Rectal smooth muscle tissue (tissue), 1 donor: Measurements from ENCODE around the gene PCYT1B.
A peak's percentile ranks its signal among the peaks of the same experiment; 100 is the strongest.

Source experiments
- H3K27ac ChIP-seq: one replicate; pipeline ENCODE4 v1.7.0; 2013; ENCODE audit warnings: low read depth, low read length, inconsistent platforms
- H3K27me3 ChIP-seq: one replicate; pipeline ENCODE4 v1.7.0; 2013; ENCODE audit warnings: low read length; ENCODE audit not compliant: control insufficient read depth, insufficient read depth
- H3K36me3 ChIP-seq: one replicate; pipeline ENCODE4 v1.7.0; 2013; ENCODE audit warnings: low read length; ENCODE audit not compliant: control insufficient read depth, insufficient read depth
- H3K4me1 ChIP-seq: one replicate; pipeline ENCODE4 v1.7.0; 2013; ENCODE audit warnings: low read length; ENCODE audit not compliant: control insufficient read depth, insufficient read depth
- H3K4me3 ChIP-seq: one replicate; pipeline ENCODE4 v1.7.0; 2013; ENCODE audit warnings: low read length
- H3K9ac ChIP-seq: one replicate; pipeline ENCODE4 v1.7.0; 2013; ENCODE audit warnings: low read length

Gene PCYT1B

DNA sequence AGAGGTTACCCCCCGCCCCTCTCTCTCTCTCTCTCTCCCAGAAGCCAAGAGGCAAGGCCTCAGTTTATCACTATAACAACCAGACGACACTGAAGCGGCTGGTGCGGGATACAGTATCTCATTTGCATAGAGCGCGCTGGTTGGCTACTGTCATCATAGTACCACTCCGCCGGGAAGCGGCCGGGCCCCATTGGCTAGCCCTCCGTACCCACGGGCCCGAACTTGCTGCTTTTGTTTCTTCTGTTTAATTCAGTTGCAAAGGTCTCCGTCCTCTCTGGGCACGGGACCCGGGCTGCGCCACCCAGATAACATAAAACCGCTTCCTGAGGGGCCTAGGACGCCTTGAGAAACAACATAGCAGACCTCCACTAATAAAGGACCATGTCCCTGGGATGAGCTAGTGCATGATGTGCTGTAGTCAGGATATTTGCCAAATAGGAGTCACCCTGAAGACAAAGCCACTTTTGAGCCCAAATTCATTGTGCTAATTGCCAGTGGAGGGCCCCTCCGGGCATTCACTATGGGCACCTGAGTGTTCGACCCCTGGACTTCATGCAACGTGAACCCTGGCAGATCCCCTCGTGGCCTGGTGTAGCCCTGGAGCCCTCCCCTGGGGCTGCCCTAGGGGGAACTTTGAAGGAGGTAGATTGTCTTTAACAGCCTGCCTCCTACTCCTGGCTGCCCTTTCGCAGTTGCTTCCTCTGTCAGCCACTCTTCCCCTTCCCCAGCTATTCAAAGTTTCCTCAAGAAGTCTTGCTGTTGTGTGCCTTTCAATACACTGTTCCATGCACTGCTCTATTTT is at the start of gene PCYT1B:
PCYT1B (minus strand) TSS at position 91 of the 802 bp plus-strand sequence. CDS start 242 bp downstream, outside the sequence.
- H3K27ac ChIP-seq = no peak within 1 kb of the TSS
- H3K36me3 ChIP-seq = no peaks in the 10 kb centered on the region
- peaks cover 2% of the 10 kb centered on the region for H3K4me1 ChIP-seq
- H3K27me3 ChIP-seq = peaks cover 2% of the 10 kb centered on the region
- peak within 1 kb of the TSS; percentile 47 for H3K4me3 ChIP-seq
- H3K9ac ChIP-seq = no peak within 1 kb of the TSS

DNA sequence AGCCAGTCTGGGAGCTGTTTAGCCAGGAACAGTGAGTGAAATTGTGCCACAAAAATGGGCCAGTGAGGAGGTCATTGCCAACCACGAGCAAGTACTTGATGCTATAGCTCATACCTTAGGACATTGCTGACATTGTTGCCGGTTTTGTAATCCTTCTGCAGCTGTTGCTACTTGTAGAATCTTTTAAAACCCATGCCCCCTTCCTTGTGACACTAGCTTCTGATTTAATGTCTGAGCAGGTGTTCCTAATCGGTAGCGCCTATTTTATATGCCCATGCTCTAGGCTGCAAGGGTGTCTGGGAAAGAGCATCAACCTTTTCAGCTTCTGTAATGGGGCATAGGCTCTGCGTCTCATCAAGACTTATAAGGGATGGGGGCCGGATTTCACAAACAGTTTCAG is 49.1 kb upstream of the PCYT1B start:
- Histone ChIP-seq H3K4me1 (no peaks in the 10 kb centered on the region), H3K27me3 (no peaks in the 10 kb centered on the region)

DNA sequence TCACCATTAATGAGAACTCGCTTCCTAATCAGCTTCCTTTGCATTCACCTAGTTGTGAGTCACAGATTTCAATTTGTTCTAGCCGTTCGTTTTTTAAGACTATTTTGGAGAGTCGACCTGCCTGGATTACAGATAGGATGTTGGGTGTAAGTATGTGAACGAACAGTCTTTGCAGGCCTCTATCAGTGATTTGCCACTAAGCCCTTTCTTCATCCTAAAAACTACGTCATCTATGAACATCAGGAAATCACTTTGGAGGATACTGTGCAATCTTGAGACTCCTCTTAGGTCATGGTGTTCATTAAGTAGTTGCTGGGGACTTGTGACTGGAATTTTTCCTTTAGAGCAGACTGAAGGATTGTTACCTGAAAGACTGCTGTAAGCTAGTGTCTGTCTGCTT is 47.7 kb upstream of the PCYT1B start:
- Histone ChIP-seq H3K9ac (no peak overlapping the region), H3K27ac (no peak overlapping the region), H3K27me3 (no peaks in the 10 kb centered on the region), H3K36me3 (no peaks in the 10 kb centered on the region), H3K4me3 (no peak overlapping the region), H3K4me1 (no peaks in the 10 kb centered on the region)

More for the DNA sequence above, 49.1 kb upstream of the PCYT1B start:
- Histone ChIP-seq H3K36me3 (no peaks in the 10 kb centered on the region), H3K9ac (no peak overlapping the region), H3K4me3 (no peak overlapping the region), H3K27ac (no peak overlapping the region)

DNA sequence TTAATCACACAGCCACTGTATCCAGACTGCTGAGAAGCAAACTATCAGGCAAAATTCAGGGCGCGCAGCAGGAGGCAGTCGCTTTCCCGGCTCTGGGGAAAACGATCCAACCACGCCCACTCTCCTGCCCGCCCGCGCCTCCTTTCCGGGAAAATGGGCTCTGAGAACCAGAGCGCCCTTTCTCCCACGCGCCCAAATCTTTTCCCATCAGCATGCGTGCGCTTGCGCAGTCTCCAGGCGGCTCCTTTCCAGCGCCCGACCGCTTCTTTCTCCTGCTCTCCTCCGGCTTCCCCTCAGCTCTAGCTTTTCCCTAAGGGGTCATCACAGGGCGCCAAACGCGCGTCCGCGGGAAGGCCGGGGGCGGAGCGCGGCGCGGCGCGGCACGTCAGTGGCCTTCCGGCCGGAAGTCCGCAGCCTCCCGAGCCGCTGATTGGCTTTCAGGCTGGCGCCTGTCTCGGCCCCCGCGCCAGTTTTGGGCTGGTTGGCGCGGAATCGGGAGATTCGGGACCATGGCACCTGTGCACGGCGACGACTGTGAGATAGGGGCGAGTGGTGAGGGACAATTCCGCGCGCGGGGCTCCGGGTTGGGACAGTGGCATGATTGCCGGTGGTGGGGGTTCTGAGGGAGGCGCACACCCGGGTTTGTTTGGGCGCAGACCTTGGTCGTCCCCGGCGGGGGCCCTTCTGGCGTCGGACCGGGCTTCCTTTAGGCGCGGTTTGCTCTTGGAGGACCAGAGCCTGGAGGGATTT is 46.5 kb upstream of the PCYT1B start, which contains the start of gene POLA1:
POLA1 (plus strand) TSS at position 466 of the 750 bp plus-strand sequence; CDS start at position 510, 44 bp downstream.
- H3K27me3 ChIP-seq = no peaks in the 10 kb centered on the region
- peak within 1 kb of the TSS; percentile 73 for H3K27ac ChIP-seq
- no peaks in the 10 kb centered on the region for H3K4me1 ChIP-seq
- peak within 1 kb of the TSS; percentile 61 for H3K4me3 ChIP-seq
- H3K9ac ChIP-seq = no peak within 1 kb of the TSS
- no peaks in the 10 kb centered on the region for H3K36me3 ChIP-seq

DNA sequence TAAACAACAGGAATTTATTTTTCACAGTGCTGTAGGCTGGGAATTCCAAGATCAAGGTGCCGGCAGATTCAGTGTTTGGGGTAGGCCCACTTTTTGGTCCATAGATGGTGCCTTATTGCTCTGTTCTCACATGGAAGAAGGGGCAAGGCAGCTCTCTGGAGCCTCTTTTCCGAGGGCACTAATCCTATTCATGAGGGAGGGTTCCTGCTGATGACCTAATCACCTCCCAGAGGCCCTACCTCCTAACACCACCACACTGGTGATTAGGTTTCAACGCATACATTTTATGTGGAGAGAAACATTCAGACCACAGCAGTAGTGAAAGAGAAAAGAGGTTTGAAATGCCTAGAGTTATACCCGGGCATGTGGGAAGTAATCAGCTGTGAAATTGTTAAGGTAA is 45.2 kb upstream of the PCYT1B start:
- no peaks in the 10 kb centered on the region for H3K27me3 ChIP-seq
- H3K4me1 ChIP-seq = no peaks in the 10 kb centered on the region
- H3K36me3 ChIP-seq = no peaks in the 10 kb centered on the region
- no peak overlapping the region for H3K4me3 ChIP-seq
- H3K27ac ChIP-seq = no peak overlapping the region
- no peak overlapping the region for H3K9ac ChIP-seq

DNA sequence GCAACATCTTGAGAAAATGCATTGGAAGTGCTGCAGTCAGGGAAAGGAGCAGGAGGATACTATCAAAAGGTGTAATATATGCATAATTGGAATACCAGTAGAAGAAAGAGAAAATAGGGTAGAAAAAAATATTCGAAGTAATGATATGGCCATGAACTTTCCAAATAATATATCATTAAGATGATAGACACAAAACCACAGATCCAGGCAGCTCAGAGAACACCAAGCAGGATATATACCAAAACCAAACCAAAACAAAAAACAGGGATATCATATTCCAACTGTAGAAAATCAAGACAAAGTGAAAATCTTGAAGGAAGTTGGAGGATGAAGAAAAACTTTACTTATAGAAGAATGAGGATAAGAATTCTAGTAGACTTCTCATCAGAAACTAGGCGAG is 36.9 kb upstream of the PCYT1B start:
- no peak overlapping the region for H3K27ac ChIP-seq
- H3K27me3 ChIP-seq = no peaks in the 10 kb centered on the region
- H3K9ac ChIP-seq = no peak overlapping the region
- no peak overlapping the region for H3K4me3 ChIP-seq
- H3K4me1 ChIP-seq = no peaks in the 10 kb centered on the region
- H3K36me3 ChIP-seq = no peaks in the 10 kb centered on the region

DNA sequence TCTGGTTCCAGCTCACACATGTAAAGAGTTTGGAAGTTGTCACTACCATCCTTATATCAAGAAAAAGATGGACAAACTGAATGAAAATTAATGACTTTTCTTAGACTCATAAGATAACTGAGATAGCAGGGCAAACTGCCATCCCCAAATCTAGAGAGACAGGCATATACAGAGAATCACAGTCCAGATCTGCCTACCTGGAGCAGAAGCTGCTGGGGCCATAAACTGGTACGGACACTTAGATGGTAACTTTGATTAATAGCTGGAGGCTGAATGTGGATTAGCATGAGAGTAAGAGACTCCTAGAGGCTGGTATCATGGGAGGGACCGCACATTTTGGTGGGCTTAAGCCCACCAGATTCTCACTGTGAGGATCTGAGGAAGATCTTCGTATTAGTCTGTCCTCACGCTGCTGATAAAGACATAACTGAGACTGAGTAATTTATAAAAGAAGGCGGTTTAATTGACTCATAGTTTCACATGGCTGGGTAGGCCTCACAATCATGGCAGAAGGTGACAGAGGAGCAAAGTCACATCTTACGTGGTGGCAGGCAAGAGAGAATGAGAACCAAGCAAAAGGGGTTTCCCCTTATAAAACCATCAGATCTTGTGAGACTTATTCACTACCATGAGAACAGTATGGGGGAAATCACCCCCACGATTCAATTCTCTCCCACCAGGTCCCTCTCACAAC is 35.7 kb upstream of the PCYT1B start:
- no peaks in the 10 kb centered on the region for H3K4me1 ChIP-seq
- H3K9ac ChIP-seq = no peak overlapping the region
- no peaks in the 10 kb centered on the region for H3K36me3 ChIP-seq
- no peaks in the 10 kb centered on the region for H3K27me3 ChIP-seq
- no peak overlapping the region for H3K4me3 ChIP-seq
- no peak overlapping the region for H3K27ac ChIP-seq

DNA sequence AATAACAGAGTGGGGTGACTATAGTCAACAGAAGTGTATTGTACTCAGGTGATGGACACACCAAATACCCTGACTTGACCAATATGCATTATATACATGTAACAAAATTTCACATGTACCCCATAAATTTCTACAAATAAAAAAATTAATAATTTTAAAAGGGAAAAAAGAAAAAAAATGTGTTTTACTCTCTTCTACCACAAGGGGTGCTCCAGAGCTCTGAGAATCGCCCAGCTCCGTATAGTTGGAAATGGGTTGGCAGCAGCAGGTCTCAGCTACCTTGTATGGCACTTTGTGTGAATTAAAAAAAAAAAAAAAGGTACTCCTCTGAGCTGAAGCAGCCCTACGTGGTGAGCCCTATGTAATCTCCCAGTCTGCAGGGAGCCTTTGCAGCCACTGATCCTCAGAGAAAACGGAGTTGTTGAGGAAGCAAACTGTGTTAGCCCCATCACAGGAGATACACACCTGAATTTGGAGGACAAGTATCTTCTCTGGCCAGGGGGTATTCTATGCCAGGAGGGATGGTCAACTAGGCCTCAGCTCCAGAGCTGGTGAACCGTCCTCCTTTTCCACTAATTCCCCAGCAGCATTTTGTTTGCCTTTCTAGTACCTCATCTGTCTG is 29.4 kb upstream of the PCYT1B start:
- Histone ChIP-seq H3K27me3 (peaks cover 2% of the 10 kb centered on the region), H3K9ac (no peak overlapping the region), H3K4me1 (no peaks in the 10 kb centered on the region)

DNA sequence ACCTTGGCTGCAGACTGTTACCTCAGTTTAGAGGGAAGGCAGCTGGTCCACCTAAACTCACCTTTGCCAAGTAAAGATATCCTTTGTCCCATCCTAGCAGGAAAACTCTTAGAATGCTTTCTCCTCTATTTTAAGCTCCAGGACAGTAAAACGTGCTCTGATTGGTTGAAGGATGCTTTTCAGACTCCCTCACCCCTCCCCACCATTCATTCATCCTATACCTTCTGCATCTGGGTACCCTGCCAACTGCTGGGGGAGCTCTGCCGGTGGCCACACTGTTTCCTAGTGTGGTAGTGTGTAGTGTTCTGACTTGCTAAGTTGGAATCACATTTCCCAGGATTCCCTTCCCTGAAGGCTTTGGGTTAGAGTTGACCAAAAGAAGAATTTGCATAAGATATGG is 26.3 kb upstream of the PCYT1B start:
- Histone ChIP-seq H3K27ac (no peak overlapping the region), H3K27me3 (peaks cover 2% of the 10 kb centered on the region), H3K4me3 (no peak overlapping the region), H3K9ac (no peak overlapping the region), H3K4me1 (no peaks in the 10 kb centered on the region), H3K36me3 (no peaks in the 10 kb centered on the region)

More for the DNA sequence above, 29.4 kb upstream of the PCYT1B start:
- no peaks in the 10 kb centered on the region for H3K36me3 ChIP-seq
- no peak overlapping the region for H3K27ac ChIP-seq
- no peak overlapping the region for H3K4me3 ChIP-seq

DNA sequence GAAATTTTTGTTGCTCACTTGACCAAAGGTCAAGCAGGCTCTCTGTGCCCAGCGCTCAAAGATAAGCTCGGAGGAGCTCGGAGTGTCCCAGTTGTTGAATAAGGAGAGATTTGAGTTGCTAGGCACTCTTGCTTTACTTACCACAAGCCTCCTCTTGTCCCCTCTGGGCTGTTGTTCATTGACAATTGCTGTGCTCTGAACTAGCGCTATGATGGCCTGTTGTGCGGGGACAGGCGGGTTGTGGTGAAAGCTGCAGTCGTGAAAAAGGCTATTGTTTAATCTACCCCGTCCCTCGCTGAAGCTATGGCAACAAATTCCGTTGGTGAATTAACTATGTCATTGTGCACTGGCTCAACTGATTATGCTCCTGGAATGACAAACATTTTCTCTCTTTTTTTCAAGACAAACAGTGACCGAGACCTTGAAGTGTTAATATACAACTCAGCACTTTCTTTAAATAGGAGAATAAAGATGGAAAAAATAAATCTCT is 25.6 kb upstream of the PCYT1B start:
- Histone ChIP-seq H3K36me3 (no peaks in the 10 kb centered on the region), H3K4me3 (no peak overlapping the region), H3K27me3 (peaks cover 2% of the 10 kb centered on the region), H3K9ac (no peak overlapping the region), H3K27ac (no peak overlapping the region), H3K4me1 (no peaks in the 10 kb centered on the region)

DNA sequence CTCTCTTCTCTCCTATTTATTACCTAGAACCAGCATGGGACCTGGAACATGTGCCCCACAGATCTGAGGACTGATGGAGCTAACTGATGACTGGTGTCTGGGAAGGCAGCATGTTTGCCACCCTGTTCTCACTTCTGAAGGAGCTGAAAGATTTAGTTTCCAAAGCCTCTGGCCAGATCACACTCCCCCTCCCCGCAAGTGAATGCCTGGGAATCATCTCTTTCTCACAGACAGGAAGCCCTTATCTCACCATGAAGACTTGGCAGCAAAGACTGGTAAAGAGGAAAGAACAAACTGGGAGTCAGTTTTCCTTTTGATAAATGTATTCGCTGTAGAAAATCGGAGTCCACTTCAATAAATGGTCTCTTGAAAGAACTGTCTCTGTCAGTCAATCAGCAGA is 21.0 kb upstream of the PCYT1B start:
- no peak overlapping the region for H3K9ac ChIP-seq
- H3K4me3 ChIP-seq = no peak overlapping the region
- H3K27me3 ChIP-seq = no peaks in the 10 kb centered on the region
- H3K27ac ChIP-seq = no peak overlapping the region
- no peaks in the 10 kb centered on the region for H3K36me3 ChIP-seq
- H3K4me1 ChIP-seq = no peaks in the 10 kb centered on the region

DNA sequence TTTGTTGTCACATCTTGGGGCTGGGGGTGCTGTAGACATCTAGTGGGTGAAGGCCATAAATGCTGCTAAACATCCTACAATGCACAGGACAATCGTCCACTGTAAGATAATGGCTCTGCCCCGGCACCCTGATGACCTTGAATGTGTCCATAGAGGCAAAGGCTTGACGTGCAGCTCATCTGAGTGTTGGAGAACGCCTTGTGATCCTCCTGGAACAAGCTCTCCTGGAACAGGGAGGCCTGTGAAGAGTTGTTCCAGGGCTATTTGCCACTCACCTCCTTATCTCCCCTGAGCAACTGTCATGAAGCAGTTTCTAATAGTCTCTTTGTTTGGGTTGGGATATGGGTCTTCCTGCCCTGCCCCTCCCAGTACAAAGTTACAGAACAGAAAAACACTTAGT is 15.2 kb upstream of the PCYT1B start:
- H3K27me3 ChIP-seq = peaks cover 3% of the 10 kb centered on the region
- H3K36me3 ChIP-seq = no peaks in the 10 kb centered on the region
- no peak overlapping the region for H3K27ac ChIP-seq
- no peak overlapping the region for H3K9ac ChIP-seq
- no peak overlapping the region for H3K4me3 ChIP-seq
- no peaks in the 10 kb centered on the region for H3K4me1 ChIP-seq
